IPS DF 4.7 (cell line): ENCODE results near the gene IL5.

Source experiments
- DNase-seq: peaks from one replicate; pipeline ENCODE4 v3.0.0-alpha.2; 2013; ENCODE audit warnings: low spot score; ENCODE audit errors: extremely low read depth

The IL5 gene

DNA sequence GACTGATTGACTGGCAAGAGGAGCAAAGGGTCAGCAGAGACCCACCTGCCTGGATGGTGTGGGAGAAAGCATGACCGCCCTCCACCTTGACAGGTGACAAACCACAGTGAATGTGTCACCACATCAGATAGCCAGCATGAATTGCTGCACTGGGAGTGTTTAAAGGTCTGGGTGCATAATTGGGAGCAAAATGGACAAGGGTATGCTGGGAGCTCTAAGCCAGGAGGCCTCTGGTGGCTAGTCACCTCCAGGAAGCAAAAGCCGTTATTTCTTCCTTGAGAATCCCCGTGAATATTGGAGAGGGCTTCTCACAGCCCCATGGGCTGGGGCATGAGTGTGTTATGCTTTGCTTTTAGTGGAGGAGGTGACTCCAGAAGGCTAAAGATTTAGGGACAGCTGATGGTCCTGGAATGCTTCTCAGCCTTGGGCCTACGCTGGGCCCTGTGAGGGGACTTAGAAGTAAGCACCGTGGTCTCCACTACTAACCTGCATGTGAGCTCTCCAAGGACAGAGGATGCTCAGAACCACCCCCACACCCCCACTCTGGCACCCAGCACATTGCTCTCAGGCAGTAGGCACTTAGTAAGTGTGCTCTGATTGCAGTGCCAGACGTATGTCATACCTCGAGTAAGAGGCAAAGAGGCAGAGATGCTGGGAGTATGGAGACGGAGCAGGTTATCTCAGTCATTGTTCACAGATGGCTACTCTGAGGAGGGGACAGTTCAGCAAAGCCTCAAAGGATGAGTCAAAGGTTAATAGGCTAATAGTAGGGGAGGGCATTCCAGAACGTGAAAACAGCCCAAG lies 43.7 kb downstream of the IL5 start:
- DNase-seq = no peak

DNA sequence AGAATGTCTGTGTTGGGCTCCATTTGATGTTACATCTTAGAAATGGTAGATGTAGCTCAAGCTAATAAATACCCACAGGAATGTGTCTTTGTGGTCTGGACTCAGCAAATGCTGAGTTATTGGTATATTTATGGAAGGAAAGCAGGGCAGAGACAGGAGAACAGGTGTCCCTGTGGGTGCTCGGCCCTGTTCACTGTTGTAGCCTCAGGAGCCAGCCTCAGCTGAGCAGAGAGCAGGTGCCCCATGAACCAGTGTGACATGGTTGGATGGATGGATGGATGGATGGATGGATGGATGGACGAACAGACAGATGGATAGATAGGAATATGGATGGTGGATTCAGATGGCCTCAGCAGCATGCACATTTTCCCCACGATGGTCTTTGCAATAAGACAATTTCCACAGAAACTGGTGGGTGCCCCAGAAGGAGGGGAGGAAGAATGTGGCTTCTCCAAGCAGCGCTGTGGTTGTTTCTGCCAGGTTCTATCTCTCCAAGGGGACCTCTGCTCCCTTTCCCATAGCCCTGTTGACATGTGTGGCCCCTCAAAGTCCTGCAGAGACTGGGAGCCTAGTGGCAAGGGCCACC lies 44.5 kb downstream of the IL5 start:
- no peak for DNase-seq

DNA sequence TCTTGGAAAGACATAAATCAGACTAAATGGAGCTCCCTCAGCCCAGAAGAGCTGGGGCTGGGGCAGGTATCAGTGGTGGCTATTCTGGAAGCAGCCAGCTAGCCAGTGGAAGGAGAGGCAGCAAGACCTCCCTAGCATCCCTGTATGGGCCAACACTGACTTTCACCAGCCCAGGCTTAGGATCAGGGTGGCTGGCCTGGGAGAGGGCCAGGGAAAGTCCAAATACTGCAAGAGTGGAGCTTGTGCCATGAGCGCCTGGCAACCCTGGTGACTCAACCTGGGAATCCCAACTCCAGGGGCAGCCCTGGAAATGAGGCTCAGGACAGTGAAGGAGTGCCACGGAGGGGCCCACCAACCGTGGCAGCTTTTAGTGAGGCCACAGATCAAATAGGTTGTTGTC lies 45.2 kb downstream of the IL5 start:
- no peak for DNase-seq

DNA sequence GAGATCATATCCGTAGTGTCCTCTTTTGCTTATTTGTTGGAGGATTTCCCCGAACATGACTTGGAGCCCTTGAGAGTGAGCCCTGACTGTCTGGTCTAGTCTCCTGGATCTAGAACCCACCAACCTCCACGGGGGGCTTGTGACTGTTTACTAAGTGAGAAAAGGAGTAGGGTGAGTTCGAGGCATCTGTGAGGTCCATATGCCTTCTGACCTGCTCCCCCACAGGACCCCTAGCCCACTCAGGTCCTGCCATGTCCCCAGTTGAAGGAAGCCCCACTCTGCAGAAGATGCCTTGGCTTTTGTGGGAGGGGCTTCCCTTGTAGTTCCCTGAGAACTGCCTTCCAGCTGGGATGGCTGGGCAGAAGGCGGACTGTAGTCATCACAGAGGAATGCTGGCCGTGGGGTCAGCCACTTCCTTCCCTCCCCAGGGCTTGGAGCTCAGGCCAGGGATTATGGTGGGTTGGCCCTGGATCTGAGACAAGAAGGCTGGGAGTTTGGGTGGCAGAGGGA lies 45.8 kb downstream of the IL5 start:
- DNase-seq = no peak

DNA sequence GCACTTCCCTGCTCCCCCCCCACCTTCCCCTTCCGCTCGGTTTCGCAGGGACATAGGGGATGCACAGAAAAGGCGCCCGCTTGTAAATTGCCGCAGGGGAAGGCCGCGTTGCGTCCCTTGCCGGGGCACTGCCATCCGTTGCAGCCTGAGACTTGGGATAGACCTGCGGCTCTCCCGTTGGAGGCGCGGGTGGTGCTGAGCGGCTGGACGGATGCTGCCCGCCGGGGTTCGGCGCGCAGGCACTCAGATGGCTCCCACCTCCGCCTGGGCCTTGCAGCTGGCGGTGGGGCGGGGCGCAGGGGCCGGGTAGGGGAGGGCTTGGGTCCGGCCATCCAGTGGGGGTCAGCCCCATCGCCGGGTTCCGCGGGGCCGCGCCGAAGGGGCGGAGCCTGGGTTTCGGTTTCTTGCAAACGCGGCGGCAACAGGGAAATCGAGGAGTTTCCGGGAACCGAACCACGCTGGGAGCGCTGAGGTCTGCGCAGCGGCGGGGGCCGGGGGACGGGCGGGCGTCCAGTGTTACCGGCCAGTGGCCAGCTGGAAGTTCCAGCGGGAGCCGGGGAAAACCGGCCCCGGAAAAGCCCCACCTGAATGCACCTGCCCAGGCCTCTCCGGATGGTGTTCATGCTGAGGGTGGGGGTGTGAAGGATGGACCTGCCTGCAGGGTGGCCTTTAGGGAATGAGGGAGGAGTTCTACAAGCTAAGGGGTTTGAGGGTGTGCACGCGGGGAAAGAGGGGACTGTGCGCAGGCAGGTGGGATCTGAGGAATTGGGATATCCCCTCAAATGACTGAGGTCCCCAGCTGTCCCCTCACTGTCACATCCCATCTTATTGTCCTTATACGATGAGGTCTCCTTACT lies 46.5 kb downstream of the IL5 start:
- DNase-seq = no peak

DNA sequence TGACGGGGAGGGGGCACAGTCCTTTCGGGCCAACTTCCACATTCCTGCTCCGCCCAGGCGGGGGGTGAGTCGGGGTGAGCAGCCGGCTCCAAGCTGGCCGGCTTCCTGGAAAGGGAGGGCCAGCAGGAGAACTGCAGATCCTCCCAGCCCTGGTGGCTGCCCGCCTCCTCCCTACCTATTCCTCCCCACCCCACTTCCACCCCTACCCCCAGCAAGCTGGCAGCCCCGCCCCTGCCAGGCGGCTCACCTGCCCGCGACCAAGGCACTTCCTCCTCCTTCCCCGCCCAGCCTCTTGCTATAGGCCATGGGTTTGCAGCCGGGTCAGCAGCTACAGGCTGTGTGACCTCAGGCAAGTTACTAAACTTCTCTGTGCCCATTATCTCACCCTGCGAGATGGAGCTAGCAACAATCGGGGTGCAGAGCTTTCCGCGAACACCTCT lies 47.1 kb downstream of the IL5 start:
- DNase-seq = no peak

DNA sequence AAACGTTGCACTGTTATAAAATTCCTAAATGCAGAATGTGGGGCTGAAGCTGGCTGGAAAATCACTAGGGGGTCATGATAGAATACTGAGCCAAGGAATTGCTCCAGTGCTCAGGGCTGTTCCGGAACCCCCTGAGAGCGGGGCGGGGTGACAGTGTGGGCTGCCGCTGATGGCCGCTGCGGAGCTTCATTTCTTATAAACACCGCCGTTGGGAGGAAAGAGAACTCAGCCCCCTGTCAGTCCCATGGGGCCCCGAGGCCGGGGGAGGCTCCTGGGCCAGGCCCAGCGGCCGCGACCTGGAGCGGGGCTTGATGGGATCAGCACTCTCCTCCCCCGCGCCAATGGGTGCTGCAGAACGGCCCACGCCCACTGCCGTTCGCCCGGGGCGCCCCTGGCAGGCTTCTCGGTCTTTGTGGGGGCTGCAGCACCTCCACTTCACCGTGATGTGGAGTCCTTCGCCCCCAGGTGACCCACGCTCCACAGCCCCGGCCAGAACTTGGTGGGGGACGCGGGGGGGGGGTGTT lies 47.6 kb downstream of the IL5 start:
- DNase-seq = no peak

DNA sequence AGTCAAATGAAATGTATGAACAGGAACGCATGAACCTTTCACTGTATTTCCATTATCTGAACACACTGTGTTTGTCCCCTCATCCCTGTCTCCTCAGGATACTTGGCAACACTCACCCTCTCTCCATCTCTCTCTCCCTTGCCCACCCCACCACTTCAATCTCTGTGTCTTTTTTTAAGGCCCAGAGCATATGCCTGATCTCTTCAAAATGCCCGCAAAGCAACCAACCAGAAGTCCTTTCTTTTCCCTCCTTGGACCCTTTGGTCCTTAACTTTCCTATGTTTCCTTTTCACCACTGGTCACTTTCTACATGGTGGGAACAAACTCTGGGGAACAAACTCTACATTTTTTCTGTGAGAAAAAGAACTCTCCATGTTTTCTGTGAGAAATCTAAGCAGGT lies 49.5 kb downstream of the IL5 start:
- DNase-seq = no peak

DNA sequence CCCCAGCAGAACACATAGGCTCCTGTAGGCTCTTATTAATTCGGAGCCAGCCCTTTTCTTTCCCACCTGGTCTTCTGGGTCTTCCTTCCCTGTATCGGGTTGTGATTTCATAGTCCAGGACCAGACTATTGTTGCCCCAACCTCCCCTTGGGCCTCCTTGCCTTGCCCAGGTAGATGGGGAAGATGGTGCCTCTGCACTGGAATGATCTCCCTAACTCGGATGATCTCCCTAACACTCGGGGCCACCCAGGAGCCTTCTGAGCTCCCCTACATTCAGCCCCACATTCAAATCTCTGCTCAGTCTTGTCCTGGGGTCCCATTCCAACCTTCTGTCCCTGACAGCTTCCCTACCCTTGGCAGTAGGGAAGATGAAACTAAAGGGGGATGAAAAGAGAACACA lies 50.1 kb downstream of the IL5 start:
- no peak for DNase-seq

DNA sequence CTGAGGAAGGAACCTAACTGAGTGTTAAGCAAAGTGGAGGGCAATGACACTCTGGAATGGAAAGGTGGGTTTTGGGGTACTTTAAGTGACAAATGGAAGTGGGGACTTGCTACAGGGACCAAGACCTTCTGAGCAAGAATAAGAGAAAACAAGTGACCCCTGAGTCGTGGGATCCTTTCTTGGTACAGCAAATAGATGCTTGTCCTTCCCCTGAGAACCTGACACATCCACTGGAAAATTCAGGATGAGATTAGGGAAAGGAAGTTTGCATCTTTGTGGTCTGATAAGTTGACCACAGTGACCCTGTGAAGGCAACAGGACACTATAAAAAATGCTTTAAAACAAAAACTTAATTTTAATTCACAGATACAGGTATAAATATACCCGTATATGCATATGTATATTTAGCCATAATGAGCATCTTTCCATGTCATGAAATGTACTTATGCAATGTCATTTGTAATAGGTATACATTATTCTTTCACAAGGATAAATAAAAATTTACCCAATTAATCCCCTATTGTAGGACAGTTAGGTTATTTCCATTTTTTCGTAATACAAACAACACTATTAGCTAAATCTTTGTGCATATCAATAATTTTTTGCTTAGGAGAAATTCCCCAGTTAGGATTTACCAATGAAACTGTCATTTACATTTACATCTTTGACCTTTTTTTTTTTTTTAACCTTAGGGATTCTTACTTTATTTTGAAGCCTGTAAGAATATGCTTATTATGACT lies 50.8 kb downstream of the IL5 start:
- no peak for DNase-seq
